Fibroblast of the aortic adventitia (primary cell): Measurements from ENCODE around the gene CYGB. TPM values are rescaled to one million over a fixed set of nuclear protein-coding genes. Genes with fewer than 3 reads are reported as not detected.

ENCODE experiments used
- DNase-seq: peaks from one replicate; pipeline ENCODE4 v3.0.0-alpha.2; 2010; ENCODE audit warnings: low read depth
- H3K4me3 ChIP-seq: 2 replicates; pipeline ENCODE4 v1.5.1; 2011; ENCODE audit warnings: low read depth, mild to moderate bottlenecking, control low read depth, low read length, moderate library complexity
- CTCF ChIP-seq: IDR thresholded peaks from 2 replicates; pipeline ENCODE4 v1.5.1; 2011; ENCODE audit warnings: mild to moderate bottlenecking, low read length, control low read depth, inconsistent platforms; ENCODE audit not compliant: insufficient read depth
- total RNA-seq: library from RNA; depleted of rRNA; stranded (reverse); fragments of >200 nt; gene quantifications from 2 replicates; pipeline ENCODE4 v1.2.3, GENCODE V29; 2012; ENCODE audit warnings: low replicate concordance

The CYGB gene
- total RNA-seq, 1 donor, result 35.2 TPM

- H3K4me3 ChIP-seq, result no peak overlapping the region
- DNase-seq, result peak; percentile 66
- peak; percentile 89 for TF ChIP-seq CTCF
These were observed 30.8 kb downstream of the CYGB start for GRCh38 chr17:76506408-76507345.

DNA sequence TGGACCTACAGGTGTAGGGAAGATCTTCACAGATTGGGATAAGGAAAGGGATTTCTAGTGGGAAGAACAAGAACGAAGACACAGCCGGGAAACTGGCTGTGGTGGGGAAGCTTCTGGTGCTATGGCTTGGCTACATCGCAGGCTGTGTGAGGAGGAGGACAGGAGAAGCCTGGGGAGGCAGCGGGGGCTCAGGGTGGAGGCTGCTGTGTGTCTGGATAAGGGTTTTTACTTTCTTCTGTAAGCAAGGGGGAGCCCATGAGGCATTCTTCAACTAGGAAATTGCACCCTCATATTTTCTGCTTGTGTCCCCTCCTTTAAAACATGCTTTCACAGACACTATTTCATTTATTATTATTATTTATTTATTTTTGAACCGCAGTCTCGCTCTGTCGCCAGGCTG is 33.4 kb downstream of the CYGB start:
- TF ChIP-seq CTCF, result no peak
- H3K4me3 ChIP-seq, result no peak overlapping the region
- DNase-seq, result no peak

GRCh38 chr17:76502341-76503211 is 34.9 kb downstream of the CYGB start:
- no peak overlapping the region for H3K4me3 ChIP-seq
- TF ChIP-seq CTCF, result no peak
- DNase-seq, result no peak

DNA sequence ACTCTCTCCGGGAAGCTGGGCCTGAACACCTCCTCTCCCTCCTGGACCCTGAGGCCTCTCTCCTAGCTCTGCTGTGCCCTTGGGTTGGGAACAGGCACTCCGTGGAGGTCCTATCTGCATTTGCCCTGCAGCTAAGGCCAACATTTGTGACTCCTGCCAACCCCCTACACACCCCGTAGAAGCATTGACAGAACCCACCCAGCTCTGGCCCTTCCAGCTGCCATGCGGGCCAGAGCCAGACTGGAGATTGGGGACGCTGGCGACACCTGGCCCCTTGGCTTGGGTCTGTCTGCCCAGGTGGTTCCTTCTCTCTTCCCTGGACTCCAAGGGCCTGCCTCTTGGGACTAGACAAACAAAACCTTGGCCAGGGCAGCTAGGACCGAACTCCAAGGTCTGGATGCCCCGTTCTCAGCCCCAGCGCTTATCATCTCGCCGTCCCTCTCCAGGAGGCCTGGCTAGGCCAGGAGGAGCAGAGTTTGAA is 35.6 kb downstream of the CYGB start:
- H3K4me3 ChIP-seq, result peak overlapping the region; percentile 66
- no peak for TF ChIP-seq CTCF
- no peak for DNase-seq

- no peak for TF ChIP-seq CTCF
- peak within 1 kb of the TSS; percentile 66 for H3K4me3 ChIP-seq
- peak; percentile 70 for DNase-seq
These were observed 36.3 kb downstream of the CYGB start, which contains the start of gene RHBDF2 for GRCh38 chr17:76501018-76501826. TSS of gene RHBDF2 (minus strand) at chr17:76501423. CDS start at chr17:76481524, 19,899 bp downstream.

DNA sequence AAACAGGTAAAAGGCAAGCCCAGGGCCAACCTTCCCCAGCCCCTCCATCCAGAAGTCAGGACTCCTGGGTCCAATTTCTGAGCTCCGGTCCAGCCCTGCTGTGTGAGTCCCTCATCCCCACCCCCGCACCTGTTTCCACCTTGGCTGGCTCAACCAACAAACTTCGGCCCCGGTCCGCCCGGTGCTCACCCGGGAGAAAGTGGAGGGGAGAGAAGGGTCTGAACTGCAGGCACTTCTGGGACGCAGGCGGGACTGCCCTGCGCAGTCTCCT is 36.8 kb downstream of the CYGB start:
- no peak for DNase-seq
- peak overlapping the region; percentile 66 for H3K4me3 ChIP-seq
- TF ChIP-seq CTCF, result no peak
